Stimulated activated CD4-positive, alpha-beta T cell treated with anti-CD3 and anti-CD28 coated beads, Interleukin-4, amount 100 ng/mL, for 48 hours (primary cell): ENCODE data around the gene ZNF557.

Source experiments
- DNase-seq, 2 donors: peaks; one replicate each; pipeline ENCODE4 v3.0.0-alpha.2; 2020; ENCODE audit warnings: low read depth in 2 of 2

ZNF557 gene

GRCh38 chr19:7074705-7075282 lies 5.3 kb downstream of the ZNF557 start:
- no peak for DNase-seq

- no peak for DNase-seq
Observed at GRCh38 chr19:7076151-7076550, 6.6 kb downstream of the ZNF557 start.

- no peak for DNase-seq
Observed at GRCh38 chr19:7078008-7078407, 8.5 kb downstream of the ZNF557 start.

- no peak for DNase-seq
Observed at GRCh38 chr19:7083076-7083956, 13.8 kb downstream of the ZNF557 start.

- DNase-seq = no peak
Observed at GRCh38 chr19:7088999-7089398, 19.5 kb downstream of the ZNF557 start.

GRCh38 chr19:7098096-7098495 lies 28.6 kb downstream of the ZNF557 start:
- DNase-seq = no peak

- DNase-seq = peak; percentile 84 to 87
Observed at GRCh38 chr19:7098701-7099596, 29.4 kb downstream of the ZNF557 start.

GRCh38 chr19:7099597-7099921 lies 30.1 kb downstream of the ZNF557 start:
- DNase-seq = peak; percentile 82 to 83

- no peak for DNase-seq
Observed at GRCh38 chr19:7101498-7102253, 32.2 kb downstream of the ZNF557 start.

GRCh38 chr19:7104747-7105447 lies 35.4 kb downstream of the ZNF557 start:
- no peak for DNase-seq

- DNase-seq = no peak
Observed at GRCh38 chr19:7106711-7107657, 37.5 kb downstream of the ZNF557 start.

GRCh38 chr19:7109678-7110289 lies 40.3 kb downstream of the ZNF557 start:
- DNase-seq = no peak

- no peak for DNase-seq
Observed at GRCh38 chr19:7112675-7113074, 43.2 kb downstream of the ZNF557 start.

- no peak for DNase-seq
Observed at GRCh38 chr19:7113233-7113632, 43.7 kb downstream of the ZNF557 start.

GRCh38 chr19:7115721-7116120 lies 46.2 kb downstream of the ZNF557 start:
- DNase-seq = no peak

GRCh38 chr19:7117248-7117647 lies 47.7 kb downstream of the ZNF557 start:
- DNase-seq = no peak

- DNase-seq = no peak
Observed at GRCh38 chr19:7119582-7119981, 50.1 kb downstream of the ZNF557 start.

- no peak for DNase-seq
Observed at GRCh38 chr19:7120499-7120898, 51.0 kb downstream of the ZNF557 start.

- no peak for DNase-seq
Observed at GRCh38 chr19:7122701-7123100, 53.2 kb downstream of the ZNF557 start.

- no peak for DNase-seq
Observed at GRCh38 chr19:7124782-7125181, 55.3 kb downstream of the ZNF557 start.
